A549 treated with GW870086 at 1 μM for 4 hours (cell line): Measurements from ENCODE around the gene TOGARAM1. TPM values are rescaled to one million over a fixed set of nuclear protein-coding genes. Genes with fewer than 3 reads are reported as not detected.

Experiments used
- total RNA-seq: library from RNA; stranded (reverse); fragments of 200-300 nt; extraction: Qiagen RNA extraction; gene quantifications from 5 replicates; pipeline ENCODE4 v1.2.3, GENCODE V29; 2022; ENCODE audit warnings: low read depth

Gene TOGARAM1, protein sequence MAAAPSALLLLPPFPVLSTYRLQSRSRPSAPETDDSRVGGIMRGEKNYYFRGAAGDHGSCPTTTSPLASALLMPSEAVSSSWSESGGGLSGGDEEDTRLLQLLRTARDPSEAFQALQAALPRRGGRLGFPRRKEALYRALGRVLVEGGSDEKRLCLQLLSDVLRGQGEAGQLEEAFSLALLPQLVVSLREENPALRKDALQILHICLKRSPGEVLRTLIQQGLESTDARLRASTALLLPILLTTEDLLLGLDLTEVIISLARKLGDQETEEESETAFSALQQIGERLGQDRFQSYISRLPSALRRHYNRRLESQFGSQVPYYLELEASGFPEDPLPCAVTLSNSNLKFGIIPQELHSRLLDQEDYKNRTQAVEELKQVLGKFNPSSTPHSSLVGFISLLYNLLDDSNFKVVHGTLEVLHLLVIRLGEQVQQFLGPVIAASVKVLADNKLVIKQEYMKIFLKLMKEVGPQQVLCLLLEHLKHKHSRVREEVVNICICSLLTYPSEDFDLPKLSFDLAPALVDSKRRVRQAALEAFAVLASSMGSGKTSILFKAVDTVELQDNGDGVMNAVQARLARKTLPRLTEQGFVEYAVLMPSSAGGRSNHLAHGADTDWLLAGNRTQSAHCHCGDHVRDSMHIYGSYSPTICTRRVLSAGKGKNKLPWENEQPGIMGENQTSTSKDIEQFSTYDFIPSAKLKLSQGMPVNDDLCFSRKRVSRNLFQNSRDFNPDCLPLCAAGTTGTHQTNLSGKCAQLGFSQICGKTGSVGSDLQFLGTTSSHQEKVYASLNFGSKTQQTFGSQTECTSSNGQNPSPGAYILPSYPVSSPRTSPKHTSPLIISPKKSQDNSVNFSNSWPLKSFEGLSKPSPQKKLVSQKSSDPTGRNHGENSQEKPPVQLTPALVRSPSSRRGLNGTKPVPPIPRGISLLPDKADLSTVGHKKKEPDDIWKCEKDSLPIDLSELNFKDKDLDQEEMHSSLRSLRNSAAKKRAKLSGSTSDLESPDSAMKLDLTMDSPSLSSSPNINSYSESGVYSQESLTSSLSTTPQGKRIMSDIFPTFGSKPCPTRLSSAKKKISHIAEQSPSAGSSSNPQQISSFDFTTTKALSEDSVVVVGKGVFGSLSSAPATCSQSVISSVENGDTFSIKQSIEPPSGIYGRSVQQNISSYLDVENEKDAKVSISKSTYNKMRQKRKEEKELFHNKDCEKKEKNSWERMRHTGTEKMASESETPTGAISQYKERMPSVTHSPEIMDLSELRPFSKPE (N-terminal part only)
- total RNA-seq, result 7.7 to 9.9 TPM (median 8.1 TPM) in 5 replicates

DNA sequence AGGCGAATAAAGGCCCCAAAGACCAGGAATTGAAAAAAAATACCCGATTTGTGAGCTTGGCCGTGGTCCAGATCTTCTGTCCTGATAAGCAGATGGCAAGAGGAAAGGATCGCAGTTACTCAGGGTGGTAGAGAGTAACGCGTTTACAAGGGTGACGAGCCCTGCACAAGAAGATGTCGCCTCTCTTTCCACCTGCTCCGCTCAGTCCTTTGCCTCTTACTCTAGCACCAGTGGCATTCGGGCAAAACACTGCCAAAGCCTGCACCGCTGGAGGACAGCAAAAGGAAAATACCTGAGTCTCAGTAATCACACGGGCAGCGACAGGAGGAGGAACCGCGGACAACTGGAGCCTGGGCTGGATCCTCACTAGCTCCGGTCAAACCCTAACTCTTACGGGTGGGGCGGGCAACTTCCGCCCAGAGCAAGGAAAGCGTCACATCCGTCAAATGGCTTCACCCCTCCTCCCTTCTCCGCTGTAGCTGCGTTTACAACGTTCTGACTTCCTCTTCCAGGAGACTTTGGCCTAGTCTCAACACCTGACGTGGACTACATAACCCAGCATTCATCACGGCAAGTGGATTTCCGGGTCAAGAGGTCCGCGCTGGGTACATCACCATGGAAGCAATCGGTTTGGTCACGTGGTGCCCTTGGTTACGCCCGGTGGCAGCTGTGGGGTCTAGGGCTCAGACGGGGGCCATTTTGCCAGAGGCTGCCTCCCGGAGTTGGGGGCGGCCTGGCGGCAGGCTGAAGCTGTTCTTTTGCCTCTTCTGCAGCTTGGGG is at the start of gene TOGARAM1, which contains the start of gene KLHL28:
Gene TOGARAM1, plus strand, starts transcription at position 637 of the 780 bp plus-strand sequence. CDS start 232 bp downstream, outside the sequence.
Gene KLHL28, minus strand, starts transcription at position 394 of the 780 bp plus-strand sequence. CDS start 16,019 bp downstream, outside the sequence.

DNA sequence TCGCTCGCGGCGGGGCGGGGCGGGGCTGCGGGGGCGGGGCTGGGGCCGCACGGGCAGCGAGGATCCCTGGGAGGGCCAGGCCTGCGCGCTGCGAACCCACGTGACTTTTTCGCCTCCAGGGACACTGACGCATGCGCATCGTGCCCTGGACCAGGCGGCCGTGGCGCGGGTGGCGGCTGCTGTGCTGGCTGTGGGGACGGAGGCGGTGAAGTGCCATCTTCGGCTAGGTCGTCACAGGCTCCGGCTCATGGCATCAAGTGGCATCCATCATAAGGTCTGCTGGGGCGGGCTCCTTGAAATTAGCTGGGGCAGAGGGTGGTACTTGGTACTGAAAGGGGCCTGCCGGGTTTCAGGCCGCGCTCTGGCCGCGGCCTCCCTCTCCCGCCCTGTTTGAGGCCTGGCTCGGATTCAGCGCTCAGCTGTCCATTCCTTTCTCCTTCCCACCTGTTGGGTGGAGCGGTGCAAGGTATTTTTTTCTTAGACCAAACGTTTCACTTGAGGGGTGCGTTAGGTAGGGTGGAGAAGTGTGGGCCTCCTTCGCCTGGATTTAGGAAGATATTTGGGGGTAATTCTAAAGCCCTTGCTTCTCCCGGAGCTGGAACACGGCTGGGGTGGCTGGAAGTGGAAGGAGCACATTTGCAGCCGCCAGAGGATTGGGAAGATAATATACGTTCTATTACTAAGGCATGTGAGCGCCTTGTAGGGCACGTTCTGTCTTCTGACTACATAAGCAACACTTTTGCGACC is 122.2 kb downstream of the TOGARAM1 start, which contains the start of gene PRPF39:
Gene PRPF39, plus strand, starts transcription at position 141 of the 747 bp plus-strand sequence. CDS start 11,124 bp downstream, outside the sequence.

Other genes with a start within 250 kb of the TOGARAM1 start
- gene KLHL28, start 243 bp upstream of the TOGARAM1 start, total RNA-seq, result 5.8 to 8.4 TPM (median 6.5 TPM) in 5 replicates
- 13.0 to 20.9 TPM (median 19.6 TPM) in 5 replicates for gene PRPF39, start 121.9 kb downstream of the TOGARAM1 start, total RNA-seq
- 112 to 129 TPM (median 121 TPM) in 5 replicates for gene FKBP3, start 172.3 kb downstream of the TOGARAM1 start, total RNA-seq
- gene FANCM, start 173.7 kb downstream of the TOGARAM1 start, total RNA-seq, result 4.6 to 7.0 TPM (median 5.8 TPM) in 5 replicates